HK-2 (cell line): ENCODE data around the gene IRAK1.

Experiments used
- DNase-seq: peaks from one replicate; pipeline ENCODE4 v3.0.0-alpha.2; 2018; ENCODE audit not compliant: unreplicated experiment

The IRAK1 gene

DNA sequence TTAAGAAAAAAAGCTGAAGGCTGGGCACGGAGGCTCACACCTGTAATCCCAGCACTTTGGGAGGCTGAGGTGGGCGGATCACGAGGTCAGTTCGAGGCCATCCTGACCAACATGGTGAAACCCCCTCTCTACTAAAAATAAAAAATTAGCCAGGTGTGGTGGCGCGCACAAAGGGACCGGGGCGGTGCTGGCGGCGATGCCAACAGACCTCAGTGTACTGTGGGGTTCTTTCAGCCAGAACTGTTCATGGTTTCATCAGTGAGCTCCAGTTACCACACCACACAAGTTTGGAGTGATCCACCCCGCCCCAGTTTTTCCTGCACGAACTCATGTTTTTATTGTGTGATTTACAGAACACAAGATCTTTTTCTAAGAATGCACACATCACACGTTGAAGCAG is 21.2 kb upstream of the IRAK1 start:
- no peak for DNase-seq

GRCh38 chrX:154040307-154040756 is 20.6 kb upstream of the IRAK1 start:
- DNase-seq: no peak

- DNase-seq: no peak
These were observed 19.9 kb upstream of the IRAK1 start for GRCh38 chrX:154039577-154039976.

- no peak for DNase-seq
These were observed 19.0 kb upstream of the IRAK1 start for GRCh38 chrX:154038656-154039055.

DNA sequence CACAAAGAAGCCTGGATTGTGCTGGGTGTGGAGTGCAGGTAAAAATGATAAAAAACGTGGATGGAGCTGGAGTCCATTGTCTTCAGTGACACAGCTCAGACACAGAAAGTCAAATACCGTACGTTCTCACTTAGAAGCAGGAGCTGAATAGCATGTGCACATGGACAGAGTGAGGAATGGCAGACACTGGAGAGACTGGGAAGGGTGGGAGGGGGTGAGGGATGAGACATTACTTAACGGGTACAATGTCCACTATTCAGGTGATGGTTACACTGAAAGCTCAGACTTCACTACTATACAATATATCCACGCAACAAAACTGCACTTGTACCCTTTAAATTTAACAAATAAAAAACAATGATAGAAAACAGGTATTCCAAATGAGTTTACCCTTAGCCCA is 18.1 kb upstream of the IRAK1 start:
- DNase-seq: no peak

DNA sequence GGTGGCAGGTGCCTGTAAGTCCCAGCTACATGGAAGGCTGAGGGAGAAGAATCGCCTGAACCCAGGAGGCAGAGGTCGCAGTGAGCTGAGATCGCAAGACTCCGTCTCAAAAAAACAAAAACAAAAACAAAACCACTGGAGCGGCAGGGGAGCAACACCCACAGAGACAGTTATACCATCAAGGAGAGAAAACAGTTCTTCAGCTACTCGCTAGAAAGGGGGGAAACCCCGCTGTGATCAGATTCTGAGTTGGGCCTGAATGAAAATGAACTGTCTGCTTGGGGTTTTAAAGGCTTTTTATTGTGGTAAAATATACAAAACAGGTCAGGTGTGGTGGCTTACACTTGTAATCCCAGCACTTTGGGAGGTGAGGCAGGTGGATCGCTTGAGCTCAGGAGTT is 16.8 kb upstream of the IRAK1 start:
- DNase-seq: no peak

DNA sequence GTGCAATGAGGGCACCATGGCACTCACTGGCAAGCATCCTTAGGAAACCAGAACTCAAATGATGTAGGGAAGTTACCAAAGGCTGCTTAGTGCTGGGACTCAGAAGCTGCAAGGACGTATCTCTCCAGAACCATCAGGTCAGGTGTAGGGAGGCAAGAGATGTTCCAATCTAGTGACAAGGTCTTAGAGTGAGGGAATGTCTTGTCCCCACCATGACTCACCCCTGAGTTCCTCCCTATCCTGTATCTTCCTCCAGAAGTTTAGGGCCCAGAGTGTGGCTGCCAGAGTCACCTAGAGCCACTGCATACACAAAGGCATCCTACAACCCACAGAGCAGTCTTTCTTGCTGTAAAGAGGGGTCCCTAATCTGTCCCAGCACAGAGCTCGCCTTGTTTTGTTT is 14.1 kb upstream of the IRAK1 start:
- DNase-seq: no peak

DNA sequence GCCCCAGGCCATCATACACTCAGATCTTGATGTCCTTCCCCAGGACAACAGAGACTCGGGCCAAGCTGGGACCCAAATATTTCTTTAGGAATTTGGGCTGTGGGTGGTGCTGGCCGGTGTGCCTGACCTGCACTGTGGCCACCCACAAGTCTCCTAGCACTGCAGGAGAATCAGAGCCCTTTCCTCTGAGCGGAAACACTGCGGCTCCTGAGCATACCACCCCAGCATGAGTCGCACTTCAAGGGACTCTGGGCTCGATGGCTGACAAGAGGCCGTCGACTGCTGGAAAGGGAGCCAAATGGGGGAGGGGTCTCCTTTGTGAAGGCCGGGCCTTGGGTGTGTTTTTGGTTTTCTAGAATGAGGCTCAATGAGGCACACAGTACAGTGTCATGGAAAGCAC is 13.0 kb upstream of the IRAK1 start:
- DNase-seq: no peak

DNA sequence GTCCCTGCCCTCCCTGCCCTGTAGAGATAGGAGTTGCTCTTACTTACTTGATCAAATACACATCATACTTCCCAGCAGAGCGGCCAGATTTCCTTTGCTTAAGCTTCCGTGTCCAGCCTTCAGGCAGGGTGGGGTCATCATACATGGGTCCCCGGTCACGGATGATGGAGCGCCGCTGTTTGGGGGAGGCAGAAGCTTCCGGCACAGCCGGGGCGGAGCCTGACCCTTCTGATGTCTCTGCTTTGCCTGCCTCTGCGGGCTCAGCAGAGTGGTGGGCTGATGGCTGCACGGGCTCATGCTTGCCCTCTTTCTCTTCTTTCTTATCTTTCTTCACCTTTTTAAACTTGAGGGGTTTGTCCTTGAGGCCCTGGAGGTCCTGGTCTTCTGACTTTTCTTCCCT is 12.5 kb upstream of the IRAK1 start:
- DNase-seq: no peak

DNA sequence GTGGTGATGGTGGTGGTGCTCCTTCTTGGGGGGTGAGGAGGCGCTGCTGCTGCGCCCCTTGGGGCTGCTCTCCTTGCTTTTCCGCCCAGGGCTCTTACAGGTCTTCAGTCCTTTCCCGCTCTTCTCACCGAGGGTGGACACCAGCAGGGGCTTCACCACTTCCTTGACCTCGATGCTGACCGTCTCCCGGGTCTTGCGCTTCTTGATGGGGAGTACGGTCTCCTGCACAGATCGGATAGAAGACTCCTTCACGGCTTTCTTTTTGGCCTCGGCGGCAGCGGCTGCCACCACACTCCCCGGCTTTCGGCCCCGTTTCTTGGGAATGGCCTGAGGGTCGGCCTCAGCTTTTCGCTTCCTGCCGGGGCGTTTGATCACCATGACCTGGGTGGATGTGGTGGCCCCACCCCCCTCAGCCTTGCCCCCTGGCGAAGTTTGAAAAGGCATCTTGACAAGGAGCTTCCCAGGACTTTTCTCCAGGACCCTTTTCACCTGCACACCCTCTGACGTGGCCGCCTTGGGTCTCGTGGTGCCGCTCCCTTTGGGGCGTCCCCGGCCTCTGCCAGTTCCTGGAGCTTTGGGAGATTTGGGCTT is 11.1 kb upstream of the IRAK1 start:
- no peak for DNase-seq

GRCh38 chrX:154030266-154030665 is 10.6 kb upstream of the IRAK1 start:
- no peak for DNase-seq

DNA sequence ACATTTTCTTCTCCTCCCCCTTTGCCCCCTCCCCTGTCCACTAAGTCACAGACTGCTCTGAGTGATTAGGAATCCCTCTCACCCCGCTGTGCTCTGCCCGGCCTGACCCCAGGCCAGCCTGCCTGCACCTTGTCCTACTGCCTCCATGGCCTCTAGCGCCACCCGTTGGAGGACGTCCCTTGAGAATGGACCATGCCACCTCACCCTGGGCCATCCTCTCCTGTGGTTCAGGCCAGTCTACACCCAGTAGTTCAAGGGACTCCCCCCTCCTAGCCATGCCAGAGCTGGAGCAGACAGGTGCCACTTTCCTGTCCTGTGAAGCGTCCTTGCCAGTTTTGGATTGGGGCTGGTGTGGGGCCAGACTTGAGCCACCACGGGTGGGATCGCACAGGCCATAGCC is 9.7 kb upstream of the IRAK1 start:
- no peak for DNase-seq

GRCh38 chrX:154028502-154029184 is 8.9 kb upstream of the IRAK1 start:
- no peak for DNase-seq

GRCh38 chrX:154027986-154028385 is 8.3 kb upstream of the IRAK1 start:
- DNase-seq: no peak

DNA sequence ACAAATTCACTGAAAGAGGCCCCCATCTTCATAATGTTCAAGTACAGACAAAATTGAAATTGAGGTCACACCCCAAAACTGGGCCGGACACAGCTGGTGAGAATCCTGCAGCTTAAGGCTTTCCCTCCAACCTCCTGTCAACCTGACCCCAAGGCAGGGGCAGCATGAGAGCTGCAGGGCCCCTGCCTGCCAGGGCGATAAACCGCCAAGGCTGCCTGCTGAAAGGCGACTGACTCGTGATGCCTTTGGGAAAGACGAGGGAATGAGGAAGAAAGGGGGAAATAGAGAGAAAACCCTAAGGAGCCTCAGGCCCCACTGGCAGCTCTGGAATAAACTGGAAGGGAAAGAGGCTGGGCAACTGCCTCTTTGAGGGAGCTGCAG is 7.3 kb upstream of the IRAK1 start:
- DNase-seq: no peak

DNA sequence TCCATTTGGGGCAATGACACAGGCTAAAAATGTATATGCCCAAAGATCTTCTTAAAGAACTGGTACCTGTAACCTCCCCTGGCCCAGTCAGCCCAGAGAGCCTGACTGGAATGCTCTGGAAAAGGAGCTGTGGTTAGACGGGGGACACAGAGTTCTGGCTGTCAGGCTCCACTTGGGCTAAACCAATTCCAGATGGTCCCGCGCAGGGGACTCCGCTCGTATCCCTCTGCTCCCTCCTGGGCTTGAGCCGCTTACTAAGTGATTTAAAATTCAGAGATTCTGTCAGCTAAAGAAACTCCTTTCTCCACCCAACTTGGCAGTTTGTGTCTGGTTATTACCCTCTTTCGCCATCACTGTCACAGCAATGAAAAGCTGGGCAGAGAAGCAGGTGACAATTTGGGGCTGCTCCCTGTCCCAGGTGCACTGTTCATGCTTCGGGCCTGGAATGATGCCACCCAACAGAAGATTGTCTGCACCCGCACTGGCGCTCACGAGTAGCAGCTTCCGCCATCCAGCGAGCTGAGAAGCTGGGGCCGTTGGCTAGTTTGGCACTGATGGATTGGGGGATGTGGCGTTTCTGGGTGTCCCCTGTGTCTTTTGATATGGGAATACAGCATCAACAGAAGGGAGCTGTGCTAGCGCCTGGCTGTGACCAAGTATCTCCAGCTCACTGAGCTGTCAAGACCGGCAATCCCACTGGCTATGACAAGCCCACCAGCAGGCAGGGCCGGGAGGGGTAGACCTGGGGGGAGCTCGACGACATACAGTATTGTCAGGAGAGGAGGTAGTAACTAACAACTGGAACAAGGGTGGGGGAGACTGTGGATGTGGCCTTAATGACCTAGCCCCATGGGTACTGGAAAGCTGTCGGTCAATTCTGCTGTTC is 6.7 kb upstream of the IRAK1 start:
- no peak for DNase-seq

GRCh38 chrX:154025230-154025629 is 5.5 kb upstream of the IRAK1 start:
- DNase-seq: no peak

DNA sequence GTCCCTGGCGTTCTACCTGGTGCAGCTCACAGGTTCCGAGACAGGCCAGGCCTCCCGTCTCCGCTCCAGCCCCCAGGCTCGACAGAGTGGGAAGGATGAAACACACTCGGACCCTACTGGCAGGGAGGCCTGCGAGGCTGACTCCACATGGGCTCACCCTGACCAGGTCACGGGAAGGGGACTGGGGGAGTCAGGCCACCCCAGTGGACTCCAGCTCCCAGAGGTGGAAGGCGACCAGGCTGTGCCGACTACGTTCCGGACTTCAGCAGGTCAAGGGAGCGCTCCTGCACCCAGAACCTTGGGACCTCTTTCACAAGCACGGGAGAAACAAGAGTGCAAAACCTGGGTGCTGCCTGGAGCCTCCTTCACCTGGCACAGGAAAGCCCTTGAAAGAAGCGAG is 4.6 kb upstream of the IRAK1 start:
- no peak for DNase-seq

GRCh38 chrX:154023276-154024000 is 3.7 kb upstream of the IRAK1 start:
- DNase-seq: no peak

DNA sequence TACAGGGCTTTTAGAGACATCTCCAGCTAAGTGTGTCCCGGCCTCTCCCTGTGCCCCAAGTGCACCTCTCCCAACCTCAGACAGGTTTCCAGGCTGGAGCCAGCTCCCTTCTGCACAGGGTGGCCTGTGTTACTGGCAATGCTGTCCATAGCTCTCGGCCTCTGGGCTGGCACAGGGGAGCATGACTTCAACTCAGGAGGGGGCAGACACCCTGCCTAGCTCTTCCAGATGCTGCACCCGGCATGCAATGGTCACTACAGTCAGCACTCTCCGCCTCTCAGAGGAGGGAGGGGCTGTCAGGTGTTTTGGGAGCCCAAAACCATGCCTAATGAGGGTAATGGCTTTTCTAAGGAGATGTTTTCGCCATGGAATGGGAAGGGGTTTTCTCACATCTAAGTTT is 2.4 kb upstream of the IRAK1 start:
- no peak for DNase-seq

DNA sequence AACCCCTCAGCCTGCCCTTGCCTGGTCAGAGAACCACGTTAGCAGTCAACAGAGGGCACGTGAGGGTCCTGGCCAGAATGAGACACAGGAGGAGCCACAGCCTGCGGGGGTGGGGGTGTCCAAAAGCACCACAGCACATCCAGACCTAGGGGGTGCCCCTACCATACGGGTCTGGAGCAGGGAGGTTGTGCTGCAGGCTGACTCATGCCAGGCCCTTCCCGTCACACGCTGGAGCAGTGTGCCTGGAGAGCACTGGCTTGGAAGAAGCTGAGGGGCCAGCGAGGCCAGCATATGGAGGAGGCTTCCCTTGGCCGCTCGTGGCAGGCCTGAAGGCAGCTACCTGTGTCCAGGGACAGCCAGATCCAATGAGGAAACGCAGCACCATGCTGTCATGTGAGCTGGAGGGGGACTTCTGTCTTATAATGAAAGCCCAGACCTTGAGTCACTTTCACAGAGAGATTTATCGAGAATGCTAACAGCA is 1.5 kb upstream of the IRAK1 start:
- DNase-seq: peak; percentile 76

GRCh38 chrX:154020536-154021115 is 924 bp upstream of the IRAK1 start:
- peak; percentile 27 for DNase-seq
